RWPE1 (cell line): Measurements from ENCODE around the gene HNRNPF.

Experiments used
- CTCF ChIA-PET: fragments of 350-600 bp; sonication (Branson Sonifier 250); formaldehyde crosslinking; extraction: SDS; loops from one replicate; lab custom pipeline; 2021; lab: Yijun Ruan, JAX
- POLR2A ChIA-PET: fragments of 400-600 bp; formaldehyde crosslinking; extraction: SDS; loops from one replicate; lab custom pipeline; 2020; ENCODE audit warnings: antibody characterized with exemption; ENCODE audit not compliant: low non-redundant PET; lab: Yijun Ruan, JAX
- DNase-seq: peaks from one replicate; pipeline ENCODE4 v3.0.0; 2012; ENCODE audit warnings: low spot score
- H3K27ac ChIP-seq: fragments of 450-650 bp; 2 replicates; pipeline ENCODE4 v1.5.1; 2017
- TF ChIP-seq, protein P1 (sequence below): fragments of 450-650 bp; conservative IDR thresholded peaks from 2 replicates; pipeline ENCODE4 v1.5.1; 2017; ENCODE audit warnings: low read depth, mild to moderate bottlenecking

HNRNPF gene

DNA sequence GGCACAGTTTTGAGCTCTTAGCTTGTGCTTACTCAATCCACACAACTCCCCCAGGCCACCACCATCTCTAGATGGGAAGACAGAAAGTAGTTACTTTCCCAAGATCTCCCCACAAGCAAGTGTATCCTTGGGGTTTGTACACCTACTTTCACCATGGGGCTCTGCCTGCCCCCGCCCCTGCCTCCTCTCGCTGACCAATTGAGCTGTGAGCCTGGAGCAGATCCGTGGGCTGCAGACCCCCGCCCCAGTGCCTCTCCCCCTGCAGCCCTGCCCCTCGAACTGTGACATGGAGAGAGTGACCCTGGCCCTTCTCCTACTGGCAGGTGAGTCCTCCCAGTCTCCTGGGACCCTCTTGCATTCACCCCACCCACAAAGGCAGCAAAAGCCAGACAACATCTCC lies 35.5 kb downstream of the HNRNPF start:
- POLR2A ChIA-PET = no interaction called here
- H3K27ac ChIP-seq = no peak overlapping the region
- no peak for DNase-seq
- CTCF ChIA-PET = interaction anchor here (0.6 kb wide), 1 partner anchor 15 kb away, joined by 3 read pairs; no protein-coding TSS in a partner anchor
- TF ChIP-seq, protein P1, sequence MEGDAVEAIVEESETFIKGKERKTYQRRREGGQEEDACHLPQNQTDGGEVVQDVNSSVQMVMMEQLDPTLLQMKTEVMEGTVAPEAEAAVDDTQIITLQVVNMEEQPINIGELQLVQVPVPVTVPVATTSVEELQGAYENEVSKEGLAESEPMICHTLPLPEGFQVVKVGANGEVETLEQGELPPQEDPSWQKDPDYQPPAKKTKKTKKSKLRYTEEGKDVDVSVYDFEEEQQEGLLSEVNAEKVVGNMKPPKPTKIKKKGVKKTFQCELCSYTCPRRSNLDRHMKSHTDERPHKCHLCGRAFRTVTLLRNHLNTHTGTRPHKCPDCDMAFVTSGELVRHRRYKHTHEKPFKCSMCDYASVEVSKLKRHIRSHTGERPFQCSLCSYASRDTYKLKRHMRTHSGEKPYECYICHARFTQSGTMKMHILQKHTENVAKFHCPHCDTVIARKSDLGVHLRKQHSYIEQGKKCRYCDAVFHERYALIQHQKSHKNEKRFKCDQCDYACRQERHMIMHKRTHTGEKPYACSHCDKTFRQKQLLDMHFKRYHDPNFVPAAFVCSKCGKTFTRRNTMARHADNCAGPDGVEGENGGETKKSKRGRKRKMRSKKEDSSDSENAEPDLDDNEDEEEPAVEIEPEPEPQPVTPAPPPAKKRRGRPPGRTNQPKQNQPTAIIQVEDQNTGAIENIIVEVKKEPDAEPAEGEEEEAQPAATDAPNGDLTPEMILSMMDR = no peak

DNA sequence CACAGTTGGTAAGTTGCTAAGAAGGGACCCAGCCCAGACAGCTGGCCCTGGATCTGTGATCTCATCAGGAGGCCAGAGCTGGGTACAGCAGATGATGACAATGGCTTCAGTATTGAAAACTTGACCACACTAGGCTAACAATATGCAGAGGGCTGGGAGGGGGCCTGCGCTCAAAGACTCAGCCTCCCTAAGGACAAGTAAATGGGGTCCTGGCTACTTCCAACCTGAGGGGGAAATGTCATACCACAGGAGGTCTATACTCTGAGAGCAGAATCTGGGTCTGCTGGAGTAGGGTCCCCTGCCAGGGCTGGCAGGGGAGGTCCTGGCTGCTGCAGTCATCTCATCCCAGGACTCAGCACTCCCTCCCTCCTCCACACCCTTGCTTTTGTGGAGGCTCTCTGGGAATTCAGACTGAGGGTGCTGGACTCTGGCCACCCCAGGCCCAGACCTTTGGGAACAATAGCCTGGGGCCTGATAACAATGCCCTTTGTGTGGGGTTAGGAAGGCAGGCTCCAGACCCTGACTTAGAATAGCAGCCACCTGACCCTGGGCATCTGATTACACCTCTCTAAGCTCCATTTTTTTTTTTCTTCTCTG lies 36.1 kb downstream of the HNRNPF start:
- ChIA-PET POLR2A (no interaction called here), CTCF (no interaction called here)
- TF ChIP-seq, protein P1 = no peak
- no peak for DNase-seq
- H3K27ac ChIP-seq = no peak overlapping the region

DNA sequence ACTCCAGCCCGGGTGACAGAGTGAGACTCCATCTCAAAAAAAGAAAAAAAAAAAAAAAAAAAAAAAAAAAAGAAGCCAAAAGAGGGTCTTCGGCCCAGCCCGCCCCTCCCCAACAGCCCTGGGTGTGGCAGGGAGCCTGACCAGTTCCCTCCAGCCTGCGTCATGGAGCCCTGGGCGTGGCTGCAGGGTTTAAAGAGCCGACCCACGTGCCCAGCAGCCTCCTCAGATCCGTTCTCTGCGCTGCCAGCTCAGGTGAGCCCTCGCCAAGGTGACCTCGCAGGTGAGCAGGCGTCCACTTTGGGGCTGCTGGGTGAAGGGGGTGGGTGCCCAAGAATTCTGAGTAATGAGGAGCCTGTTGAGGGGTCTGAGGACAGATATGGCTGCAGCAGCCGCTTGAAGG lies 37.6 kb downstream of the HNRNPF start, which contains the start of gene FXYD4:
FXYD4 (plus strand) TSS at position 219 of the 400 bp plus-strand sequence. CDS start 2,111 bp downstream, outside the sequence.
- ChIA-PET POLR2A (no interaction called here), CTCF (interaction anchor here (0.6 kb wide), 1 partner anchor 12 kb away, joined by 3 read pairs; no protein-coding TSS in a partner anchor)
- TF ChIP-seq, protein P1 = no peak
- DNase-seq = no peak
- H3K27ac ChIP-seq = no peak within 1 kb of the TSS

DNA sequence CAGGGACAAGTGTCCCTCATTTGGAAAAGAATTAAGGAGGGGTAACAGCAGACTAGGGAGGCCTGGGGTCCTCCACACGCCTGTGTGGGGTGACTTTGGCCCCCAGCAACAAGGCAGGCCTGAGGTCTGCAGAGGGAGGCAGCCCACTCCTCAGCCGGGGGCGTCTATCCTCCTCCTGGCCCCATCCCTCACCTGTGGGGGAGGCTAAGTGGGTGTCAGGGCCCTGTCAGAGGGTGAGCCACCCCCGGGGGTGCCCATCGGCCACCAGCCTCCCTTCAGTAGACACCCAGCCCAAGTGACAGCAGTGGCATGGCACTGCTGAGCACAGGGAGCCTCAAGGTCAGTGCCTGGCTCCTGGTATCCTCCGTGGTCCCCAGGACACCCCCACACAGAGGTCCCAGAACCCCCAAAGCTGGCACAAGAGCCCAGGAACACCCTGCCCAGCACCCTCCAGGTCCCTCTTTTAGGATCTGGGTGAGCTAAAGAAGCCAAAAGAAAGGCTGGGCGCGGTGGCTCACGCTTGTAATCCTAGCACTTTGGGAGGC lies 38.2 kb downstream of the HNRNPF start:
- H3K27ac ChIP-seq = no peak overlapping the region
- DNase-seq = no peak
- CTCF ChIA-PET = interaction anchor here (0.6 kb wide), 1 partner anchor 12 kb away, joined by 3 read pairs; no protein-coding TSS in a partner anchor
- TF ChIP-seq, protein P1 = no peak
- POLR2A ChIA-PET = no interaction called here

DNA sequence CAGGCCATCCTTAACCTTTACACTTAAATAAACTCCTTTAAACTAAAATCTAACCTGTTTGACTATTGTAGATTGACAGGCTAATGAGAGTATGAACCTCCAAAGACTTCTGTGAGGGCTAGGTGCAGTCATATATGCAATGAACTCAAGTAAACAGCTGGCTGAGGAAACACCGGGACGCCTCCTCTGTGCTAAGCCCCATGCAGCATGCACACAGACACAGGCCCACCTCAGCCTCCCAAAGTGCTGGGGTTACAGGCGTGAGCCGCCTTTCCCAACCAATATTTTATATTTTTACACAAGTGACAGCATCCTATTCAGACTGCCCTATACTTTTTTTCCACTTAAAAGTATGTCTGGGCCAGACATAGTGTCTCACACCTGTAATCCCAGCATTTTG lies 39.1 kb downstream of the HNRNPF start:
- POLR2A ChIA-PET = no interaction called here

DNA sequence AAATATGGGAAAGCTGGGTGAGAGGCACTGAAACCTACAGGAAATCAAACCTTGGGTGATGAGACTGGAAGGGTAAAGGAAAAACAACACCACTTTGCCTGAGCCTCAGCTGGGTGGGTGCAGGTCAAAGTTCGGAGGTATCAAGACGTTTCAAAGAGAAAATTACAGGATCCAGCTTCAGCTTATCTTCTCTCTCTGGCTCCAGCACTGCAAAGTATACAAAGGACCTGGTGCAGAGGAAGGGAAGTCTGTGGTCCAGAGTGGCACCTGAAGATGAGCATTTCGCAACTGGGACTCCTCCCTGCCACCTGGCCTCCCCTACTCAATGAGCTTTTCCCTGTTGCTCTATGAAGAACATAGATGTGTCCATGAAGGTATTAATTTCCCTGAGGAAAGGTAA lies 44.0 kb downstream of the HNRNPF start:
- ChIA-PET CTCF (interaction anchor here (0.6 kb wide), 1 partner anchor 106 kb away, joined by 3 read pairs; no protein-coding TSS in a partner anchor), POLR2A (no interaction called here)
- DNase-seq = no peak
- TF ChIP-seq, protein P1 = no peak
- H3K27ac ChIP-seq = no peak overlapping the region

More for the DNA sequence above, 39.1 kb downstream of the HNRNPF start:
- TF ChIP-seq, protein P1 = no peak
- CTCF ChIA-PET = no interaction called here
- no peak for DNase-seq
- no peak overlapping the region for H3K27ac ChIP-seq
